Suprapubic skin (tissue), 4 donors: ENCODE measurements around the gene TRIO.

Experiments used
- EP300 ChIP-seq: sonication (generic); formaldehyde crosslinking; IDR thresholded peaks from one replicate; pipeline ENCODE4 v1.6.1; 2017; ENCODE audit warnings: antibody characterized with exemption
- POLR2A ChIP-seq, 2 donors: fragments of 450-650 bp; IDR thresholded peaks; one replicate each; pipeline ENCODE4 v1.6.1; 2017; ENCODE audit warnings: antibody characterized with exemption in 2 of 2, mild to moderate bottlenecking in 2 of 2, moderate library complexity in 2 of 2
- POLR2AphosphoS5 ChIP-seq, 3 donors: sonication (generic); formaldehyde crosslinking; IDR thresholded peaks; one replicate each; pipeline ENCODE4 v1.6.1; 2017; ENCODE audit warnings: antibody characterized with exemption in 3 of 3
- TF ChIP-seq, protein P1 (sequence below), 2 donors: fragments of 200-600 bp in 1 of 2; fragments of 450-650 bp in 1 of 2; sonication (generic) in 1 of 2; IDR thresholded peaks; one replicate each; pipeline ENCODE4 v1.5.1; 2016 to 2019; ENCODE audit warnings: antibody characterized with exemption in 2 of 2, mild to moderate bottlenecking in 1 of 2, moderate library complexity in 1 of 2

DNA sequence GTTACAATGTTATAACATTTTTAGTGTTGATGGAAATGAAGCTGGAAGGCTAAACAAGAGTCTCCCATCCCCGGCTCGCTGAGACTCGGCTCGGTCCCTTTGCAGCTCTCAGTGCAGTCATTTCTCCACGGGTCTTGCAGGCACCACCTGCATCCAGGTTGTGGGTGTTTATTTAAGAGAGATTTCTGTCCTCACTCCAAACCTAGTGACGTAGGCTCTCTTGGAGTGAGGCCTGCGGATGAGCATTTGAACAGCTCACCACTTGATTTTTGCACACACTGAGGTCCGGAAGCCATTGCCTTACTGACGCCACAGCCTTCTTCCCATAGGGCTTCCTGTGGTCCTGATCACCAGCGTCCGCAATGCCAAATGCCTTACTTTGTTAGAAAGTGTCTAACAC lies 240.8 kb downstream of the TRIO start:
- TF ChIP-seq, protein P1, sequence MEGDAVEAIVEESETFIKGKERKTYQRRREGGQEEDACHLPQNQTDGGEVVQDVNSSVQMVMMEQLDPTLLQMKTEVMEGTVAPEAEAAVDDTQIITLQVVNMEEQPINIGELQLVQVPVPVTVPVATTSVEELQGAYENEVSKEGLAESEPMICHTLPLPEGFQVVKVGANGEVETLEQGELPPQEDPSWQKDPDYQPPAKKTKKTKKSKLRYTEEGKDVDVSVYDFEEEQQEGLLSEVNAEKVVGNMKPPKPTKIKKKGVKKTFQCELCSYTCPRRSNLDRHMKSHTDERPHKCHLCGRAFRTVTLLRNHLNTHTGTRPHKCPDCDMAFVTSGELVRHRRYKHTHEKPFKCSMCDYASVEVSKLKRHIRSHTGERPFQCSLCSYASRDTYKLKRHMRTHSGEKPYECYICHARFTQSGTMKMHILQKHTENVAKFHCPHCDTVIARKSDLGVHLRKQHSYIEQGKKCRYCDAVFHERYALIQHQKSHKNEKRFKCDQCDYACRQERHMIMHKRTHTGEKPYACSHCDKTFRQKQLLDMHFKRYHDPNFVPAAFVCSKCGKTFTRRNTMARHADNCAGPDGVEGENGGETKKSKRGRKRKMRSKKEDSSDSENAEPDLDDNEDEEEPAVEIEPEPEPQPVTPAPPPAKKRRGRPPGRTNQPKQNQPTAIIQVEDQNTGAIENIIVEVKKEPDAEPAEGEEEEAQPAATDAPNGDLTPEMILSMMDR (IDR thresholded peaks at IDR 0.05) = no peak
- TF ChIP-seq POLR2AphosphoS5 (IDR thresholded peaks at IDR 0.05) (no peak), EP300 (no peak), POLR2A (IDR thresholded peaks at IDR 0.05) (no peak)
